ENCODE data around the gene CADPS2. TPM values are rescaled to one million over a fixed set of nuclear protein-coding genes. Genes with fewer than 3 reads are reported as not detected.

The CADPS2 gene
- total and polyA plus RNA-seq, 9 donors, result 4.4 to 11.3 (median 7.4) TPM

GRCh38 chr7:122344303-122344620, 542.0 kb downstream of the CADPS2 start:
- Histone ChIP-seq H3K36me3 (ENCODE audit: control insufficient read depth, insufficient read depth, low read length) (no peaks in the 10 kb centered on the region), H3K9me3 (replicated peaks; ENCODE audit: control insufficient read depth, low read depth, low read length) (no peaks in the 10 kb centered on the region), H3K27me3 (ENCODE audit: control insufficient read depth, insufficient read depth, low read length) (no peaks in the 10 kb centered on the region), H3K4me3 (ENCODE audit: low read length) (no peak overlapping the region), H3K27ac (ENCODE audit: low read length) (no peak overlapping the region), H3K4me1 (ENCODE audit: control insufficient read depth, insufficient read depth, low read length) (no peaks in the 10 kb centered on the region)
- no CpG with 5 or more reads among the region's 1 CpG for WGBS (ENCODE audit: insufficient coverage)
- DNase-seq, result no peak

DNA sequence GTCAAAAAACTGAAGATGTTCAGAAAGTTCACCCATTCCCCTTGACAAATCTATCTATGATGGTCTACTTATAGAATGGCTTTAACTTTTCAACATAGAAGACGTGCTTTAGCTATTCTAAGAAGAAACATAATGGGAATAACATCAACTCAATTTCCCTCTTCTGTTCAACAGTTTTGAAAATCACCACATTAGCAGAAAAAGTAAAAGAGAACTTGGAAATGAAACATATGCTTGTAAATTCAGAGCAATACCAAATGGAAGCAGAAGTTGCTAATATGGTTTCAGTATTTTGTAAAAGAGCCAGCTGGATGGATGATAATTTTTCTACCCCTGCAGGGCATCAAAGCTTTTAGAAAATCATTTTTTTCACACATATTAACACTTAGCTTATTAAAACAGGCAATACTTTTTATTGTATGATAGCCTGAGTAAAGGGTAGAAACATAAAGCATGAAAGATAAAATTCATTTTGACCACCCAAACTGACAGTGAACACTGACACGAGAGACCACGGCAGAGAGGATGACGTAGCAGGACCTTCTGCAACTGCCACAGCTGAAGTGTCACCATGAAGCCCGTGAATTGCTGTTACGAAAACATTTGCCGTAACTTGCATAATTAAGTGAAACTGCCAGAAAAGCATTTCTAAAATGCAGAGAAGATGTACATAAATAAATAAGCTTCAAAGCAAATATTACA, 542.5 kb downstream of the CADPS2 start:
- no peaks in the 10 kb centered on the region for H3K9me3 ChIP-seq (replicated peaks; ENCODE audit: control insufficient read depth, low read depth, low read length)
- no peaks in the 10 kb centered on the region for H3K36me3 ChIP-seq (ENCODE audit: control insufficient read depth, insufficient read depth, low read length)
- no peak for DNase-seq
- no peaks in the 10 kb centered on the region for H3K27me3 ChIP-seq (ENCODE audit: control insufficient read depth, insufficient read depth, low read length)
- no peaks in the 10 kb centered on the region for H3K4me1 ChIP-seq (ENCODE audit: control insufficient read depth, insufficient read depth, low read length)
- H3K27ac ChIP-seq (ENCODE audit: low read length), result no peak overlapping the region
- H3K4me3 ChIP-seq (ENCODE audit: low read length), result no peak overlapping the region
- 100% methylated on average over 1 of the region's 7 CpGs for WGBS (ENCODE audit: insufficient coverage)

GRCh38 chr7:122340427-122340826, 545.8 kb downstream of the CADPS2 start:
- H3K36me3 ChIP-seq (ENCODE audit: control insufficient read depth, insufficient read depth, low read length), result no peaks in the 10 kb centered on the region
- no peak overlapping the region for H3K27ac ChIP-seq (ENCODE audit: low read length)
- WGBS (ENCODE audit: insufficient coverage), result no CpG with 5 or more reads among the region's 1 CpG
- H3K4me3 ChIP-seq (ENCODE audit: low read length), result no peak overlapping the region
- no peak for DNase-seq
- H3K9me3 ChIP-seq (replicated peaks; ENCODE audit: control insufficient read depth, low read depth, low read length), result no peaks in the 10 kb centered on the region
- no peaks in the 10 kb centered on the region for H3K27me3 ChIP-seq (ENCODE audit: control insufficient read depth, insufficient read depth, low read length)
- no peaks in the 10 kb centered on the region for H3K4me1 ChIP-seq (ENCODE audit: control insufficient read depth, insufficient read depth, low read length)

DNA sequence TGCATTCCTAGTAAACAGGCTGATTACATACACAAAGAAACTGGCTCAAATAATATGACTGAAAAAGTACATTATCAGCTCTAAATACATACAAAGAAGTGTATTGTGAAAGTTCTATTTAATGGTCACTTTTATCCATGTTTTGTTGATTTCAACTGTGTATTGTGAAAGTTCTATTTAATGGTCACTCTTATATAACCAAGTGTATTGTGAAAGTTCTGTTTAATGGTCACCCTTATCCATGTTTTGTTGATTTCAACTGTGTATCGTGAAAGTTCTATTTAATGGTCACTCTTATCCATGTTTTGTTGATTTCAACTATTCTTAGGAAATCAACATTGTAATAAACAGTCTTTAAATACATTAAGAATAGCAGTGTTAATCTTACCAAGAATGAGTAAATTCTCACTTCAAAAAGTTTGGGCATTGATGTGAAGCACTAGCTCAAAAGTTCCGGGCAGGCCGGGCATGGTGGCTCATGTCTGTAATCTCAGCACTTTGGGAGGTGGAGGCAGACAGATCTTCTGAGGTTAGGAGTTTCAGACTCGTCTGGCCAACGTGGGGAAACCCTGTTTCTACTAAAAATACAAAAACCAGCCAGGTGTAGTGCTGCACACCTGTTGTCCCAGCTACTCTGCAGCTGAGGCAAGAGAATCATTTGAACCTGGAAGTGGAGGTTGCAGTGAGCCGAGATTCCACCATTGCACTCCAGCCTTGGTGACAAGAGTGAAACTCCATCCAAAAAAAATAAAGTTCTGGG, 546.9 kb downstream of the CADPS2 start:
- no peak overlapping the region for H3K27ac ChIP-seq (ENCODE audit: low read length)
- 88% methylated on average over 3 of the region's 6 CpGs for WGBS (ENCODE audit: insufficient coverage)
- no peaks in the 10 kb centered on the region for H3K9me3 ChIP-seq (replicated peaks; ENCODE audit: control insufficient read depth, low read depth, low read length)
- H3K4me1 ChIP-seq (ENCODE audit: control insufficient read depth, insufficient read depth, low read length), result no peaks in the 10 kb centered on the region
- H3K36me3 ChIP-seq (ENCODE audit: control insufficient read depth, insufficient read depth, low read length), result no peaks in the 10 kb centered on the region
- H3K27me3 ChIP-seq (ENCODE audit: control insufficient read depth, insufficient read depth, low read length), result no peaks in the 10 kb centered on the region
- DNase-seq, result no peak
- H3K4me3 ChIP-seq (ENCODE audit: low read length), result no peak overlapping the region

DNA sequence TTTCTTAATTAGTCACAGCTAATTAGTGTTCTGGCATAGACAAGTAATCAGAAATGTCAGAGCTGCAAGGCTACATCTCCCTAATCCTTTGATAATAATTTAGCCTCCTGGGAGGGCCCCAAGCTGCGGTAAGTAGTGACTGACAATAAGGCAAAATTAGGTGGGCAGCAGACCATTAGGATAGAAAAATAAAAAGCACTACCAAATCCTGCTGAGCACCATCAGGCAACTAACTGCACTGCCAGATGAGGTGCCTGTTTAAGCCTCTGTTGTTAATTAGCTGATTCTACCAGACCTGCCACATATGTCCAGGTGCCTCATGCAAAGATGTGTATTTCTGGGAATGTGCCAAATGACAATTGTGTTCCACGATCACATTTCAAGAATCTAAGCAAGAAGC, 549.2 kb downstream of the CADPS2 start:
- Histone ChIP-seq H3K4me3 (ENCODE audit: low read length) (no peak overlapping the region), H3K4me1 (ENCODE audit: control insufficient read depth, insufficient read depth, low read length) (no peaks in the 10 kb centered on the region), H3K9me3 (replicated peaks; ENCODE audit: control insufficient read depth, low read depth, low read length) (no peaks in the 10 kb centered on the region), H3K27ac (ENCODE audit: low read length) (no peak overlapping the region), H3K36me3 (ENCODE audit: control insufficient read depth, insufficient read depth, low read length) (no peaks in the 10 kb centered on the region), H3K27me3 (ENCODE audit: control insufficient read depth, insufficient read depth, low read length) (no peaks in the 10 kb centered on the region)
- no CpG with 5 or more reads among the region's 2 CpGs for WGBS (ENCODE audit: insufficient coverage)
- DNase-seq, result no peak

DNA sequence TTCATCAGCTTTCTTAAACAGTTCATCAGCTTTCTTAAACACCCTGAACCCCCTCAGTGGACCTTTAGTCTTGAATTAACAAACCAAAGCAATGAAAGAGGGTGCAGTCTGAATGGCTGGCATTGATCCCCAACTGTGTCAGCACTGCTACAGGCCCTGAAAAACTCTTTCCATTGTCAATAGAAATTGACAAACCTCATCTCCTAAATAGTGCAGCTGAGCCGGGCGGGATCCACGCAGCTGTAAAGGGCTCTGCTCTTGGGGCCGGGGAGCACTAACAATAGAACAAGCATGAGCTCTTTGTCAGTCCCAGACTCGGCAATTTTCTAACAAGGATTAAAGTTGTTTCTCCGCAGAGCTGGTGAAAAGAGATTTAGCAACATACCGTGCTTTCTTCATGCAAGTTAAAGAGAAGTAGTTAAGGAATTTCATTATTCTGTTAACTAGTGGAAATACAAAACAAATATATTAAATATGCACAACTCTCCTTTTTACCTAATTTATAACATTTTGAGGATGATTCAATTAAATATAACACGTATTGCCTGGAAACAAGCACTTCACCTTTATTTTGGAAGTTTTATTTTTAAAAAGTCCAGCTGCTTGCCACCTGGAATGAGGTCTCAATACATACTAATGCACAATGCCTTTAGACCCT, 557.0 kb downstream of the CADPS2 start:
- WGBS (ENCODE audit: insufficient coverage), result no CpG with 5 or more reads among the region's 8 CpGs
- Histone ChIP-seq H3K9me3 (replicated peaks; ENCODE audit: control insufficient read depth, low read depth, low read length) (no peaks in the 10 kb centered on the region), H3K27ac (ENCODE audit: low read length) (no peak overlapping the region)

GRCh38 chr7:122327969-122328368, 558.3 kb downstream of the CADPS2 start:
- DNase-seq, result no peak
- H3K27me3 ChIP-seq (ENCODE audit: control insufficient read depth, insufficient read depth, low read length), result no peaks in the 10 kb centered on the region

More for the DNA sequence above, 557.0 kb downstream of the CADPS2 start:
- Histone ChIP-seq H3K36me3 (ENCODE audit: control insufficient read depth, insufficient read depth, low read length) (no peaks in the 10 kb centered on the region), H3K27me3 (ENCODE audit: control insufficient read depth, insufficient read depth, low read length) (no peaks in the 10 kb centered on the region), H3K4me1 (ENCODE audit: control insufficient read depth, insufficient read depth, low read length) (no peaks in the 10 kb centered on the region), H3K4me3 (ENCODE audit: low read length) (no peak overlapping the region)
- DNase-seq, result no peak

GRCh38 chr7:122316467-122317388, 569.5 kb downstream of the CADPS2 start:
- H3K9me3 ChIP-seq (replicated peaks; ENCODE audit: control insufficient read depth, low read depth, low read length), result no peaks in the 10 kb centered on the region
- WGBS (ENCODE audit: insufficient coverage), result 1% methylated on average over 39 of the region's 71 CpGs
- no peak overlapping the region for H3K27ac ChIP-seq (ENCODE audit: low read length)
- H3K36me3 ChIP-seq (ENCODE audit: control insufficient read depth, insufficient read depth, low read length), result no peaks in the 10 kb centered on the region
- H3K27me3 ChIP-seq (ENCODE audit: control insufficient read depth, insufficient read depth, low read length), result peaks cover 51% of the 10 kb centered on the region
- no peak for DNase-seq
- no peak overlapping the region for H3K4me3 ChIP-seq (ENCODE audit: low read length)
- H3K4me1 ChIP-seq (ENCODE audit: control insufficient read depth, insufficient read depth, low read length), result peaks cover 11% of the 10 kb centered on the region

More at GRCh38 chr7:122327969-122328368, 558.3 kb downstream of the CADPS2 start:
- H3K27ac ChIP-seq (ENCODE audit: low read length), result no peak overlapping the region
- H3K36me3 ChIP-seq (ENCODE audit: control insufficient read depth, insufficient read depth, low read length), result no peaks in the 10 kb centered on the region
- H3K4me3 ChIP-seq (ENCODE audit: low read length), result no peak overlapping the region
- no peaks in the 10 kb centered on the region for H3K9me3 ChIP-seq (replicated peaks; ENCODE audit: control insufficient read depth, low read depth, low read length)
- no peaks in the 10 kb centered on the region for H3K4me1 ChIP-seq (ENCODE audit: control insufficient read depth, insufficient read depth, low read length)
- WGBS (ENCODE audit: insufficient coverage), result no CpG with 5 or more reads among the region's 3 CpGs

- Histone ChIP-seq H3K36me3 (ENCODE audit: control insufficient read depth, insufficient read depth, low read length) (no peaks in the 10 kb centered on the region), H3K27ac (ENCODE audit: low read length) (no peak overlapping the region), H3K4me1 (ENCODE audit: control insufficient read depth, insufficient read depth, low read length) (peaks cover 13% of the 10 kb centered on the region), H3K27me3 (ENCODE audit: control insufficient read depth, insufficient read depth, low read length) (peaks cover 61% of the 10 kb centered on the region), H3K9me3 (replicated peaks; ENCODE audit: control insufficient read depth, low read depth, low read length) (no peaks in the 10 kb centered on the region), H3K4me3 (ENCODE audit: low read length) (no peak overlapping the region)
- WGBS (ENCODE audit: insufficient coverage), result 3% methylated on average over 15 of the region's 25 CpGs
- DNase-seq, result no peak
Measured at GRCh38 chr7:122315507-122316466, 570.5 kb downstream of the CADPS2 start.
